COR-L47 (cell line): ENCODE data around the gene PIAS1.
A peak's percentile ranks its signal among the peaks of the same experiment; 100 is the strongest.
"Not testable (repeated sequence)": the region's sequence is repeated elsewhere in the genome, so short reads cannot be mapped to it uniquely, and the experiment has no call there.

ENCODE experiments used
- DNase-seq: peaks from one replicate; lab custom pipeline; 2025; lab: John Stamatoyannopoulos, UW

Gene PIAS1

DNA sequence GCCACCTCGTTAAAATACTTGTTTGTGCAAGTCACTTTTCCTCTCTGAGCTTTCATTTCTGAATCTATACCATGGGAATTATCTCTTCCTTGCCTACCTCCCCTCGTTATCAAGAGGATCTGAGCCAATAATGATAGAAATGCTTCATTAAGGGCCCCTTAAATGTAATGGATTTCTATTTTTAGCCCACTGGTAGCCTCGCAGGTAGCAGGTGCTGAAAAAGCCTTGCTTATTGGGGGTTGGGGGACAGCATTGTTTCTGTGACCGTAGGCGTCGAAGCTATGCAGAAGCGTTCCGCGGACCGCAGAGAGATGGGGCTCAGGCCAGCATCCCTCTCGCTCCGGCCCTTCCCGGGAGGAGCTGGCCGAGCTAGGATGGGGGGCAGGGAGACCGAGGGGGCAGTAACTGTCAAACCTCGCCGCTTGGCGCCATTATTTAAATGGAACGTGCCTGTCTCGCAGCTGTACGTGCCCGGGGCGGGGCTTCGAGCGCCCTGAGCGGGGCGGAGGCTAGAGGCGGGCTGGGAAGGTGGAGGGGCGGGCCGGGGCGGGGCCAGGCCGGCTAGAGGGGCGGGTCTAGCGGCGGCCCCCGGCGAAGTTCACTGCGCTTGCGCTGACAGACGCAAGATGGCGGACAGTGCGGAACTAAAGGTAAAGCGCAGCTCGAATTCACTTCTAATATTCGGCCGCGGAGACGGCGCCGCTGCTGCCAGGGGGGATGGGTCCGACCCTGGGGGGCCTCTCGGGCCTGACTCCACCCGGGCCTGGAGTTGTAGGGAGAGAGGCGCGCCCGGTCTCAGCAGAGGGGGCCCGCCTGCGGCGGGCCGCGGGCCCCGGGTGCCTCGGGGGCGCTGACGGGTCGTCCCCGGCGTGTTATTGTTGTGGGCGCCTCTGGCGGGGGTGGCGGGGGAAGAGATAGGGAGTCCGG lies at the start of gene PIAS1:
PIAS1 (plus strand) TSS at position 615 of the 927 bp plus-strand sequence; CDS start at position 627, 12 bp downstream.
- peak; percentile 93 for DNase-seq

DNA sequence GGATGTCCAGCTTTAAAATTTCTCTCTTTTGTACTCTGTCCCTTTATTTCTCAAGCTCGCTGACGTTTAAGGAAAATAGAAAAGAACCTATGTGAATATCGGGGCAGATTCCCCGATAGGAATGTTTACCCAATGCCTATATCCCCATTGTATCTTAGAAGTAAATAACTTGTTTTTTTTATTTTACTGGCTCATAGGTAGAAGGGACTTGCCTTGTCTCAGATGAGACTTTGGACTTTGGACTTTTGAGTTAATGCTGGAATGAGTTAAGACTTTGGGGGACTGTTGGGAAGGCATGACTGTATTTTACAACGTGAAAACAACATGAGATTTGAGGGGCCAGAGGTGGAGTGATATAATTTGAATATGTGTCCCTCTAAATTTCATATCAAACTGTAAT lies 46.5 kb upstream of the PIAS1 start:
- not testable (repeated sequence) for DNase-seq

DNA sequence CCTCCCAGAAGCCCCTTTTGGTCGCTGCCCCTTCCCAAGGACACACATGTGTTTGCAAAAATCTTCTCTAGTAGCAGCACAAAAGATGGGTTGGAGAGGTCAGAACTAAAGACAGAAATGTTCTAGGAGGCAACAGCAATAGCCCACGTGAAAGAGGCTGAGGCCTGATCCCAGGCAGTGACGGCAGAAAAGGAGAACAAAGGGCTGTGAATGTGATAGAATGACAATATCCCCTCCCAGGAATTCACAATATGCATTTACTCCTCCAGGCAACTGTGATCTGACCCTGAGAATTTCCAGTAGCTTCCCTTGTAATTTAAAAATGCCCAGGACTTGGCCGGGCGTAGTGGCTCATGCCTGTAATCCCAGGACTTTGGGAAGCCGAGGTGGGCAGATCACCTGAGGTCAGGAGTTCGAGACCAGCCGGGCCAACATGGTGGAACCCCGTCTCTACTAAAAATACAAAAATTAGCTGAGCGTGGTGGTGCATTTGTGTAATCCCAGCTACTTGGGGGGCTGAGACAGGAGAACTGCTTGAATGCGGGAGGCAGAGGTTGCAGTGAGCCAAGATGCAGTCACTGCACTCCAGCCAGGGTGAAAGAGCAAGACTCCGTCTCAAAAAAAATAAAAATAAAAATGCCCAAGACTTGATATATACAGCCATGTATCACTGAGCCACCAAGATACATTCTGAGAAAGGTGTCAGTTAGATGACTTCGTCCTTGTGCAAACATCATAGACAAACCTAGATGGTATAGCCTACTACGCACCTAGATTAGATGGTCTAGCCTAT lies 43.6 kb upstream of the PIAS1 start:
- DNase-seq: no peak

DNA sequence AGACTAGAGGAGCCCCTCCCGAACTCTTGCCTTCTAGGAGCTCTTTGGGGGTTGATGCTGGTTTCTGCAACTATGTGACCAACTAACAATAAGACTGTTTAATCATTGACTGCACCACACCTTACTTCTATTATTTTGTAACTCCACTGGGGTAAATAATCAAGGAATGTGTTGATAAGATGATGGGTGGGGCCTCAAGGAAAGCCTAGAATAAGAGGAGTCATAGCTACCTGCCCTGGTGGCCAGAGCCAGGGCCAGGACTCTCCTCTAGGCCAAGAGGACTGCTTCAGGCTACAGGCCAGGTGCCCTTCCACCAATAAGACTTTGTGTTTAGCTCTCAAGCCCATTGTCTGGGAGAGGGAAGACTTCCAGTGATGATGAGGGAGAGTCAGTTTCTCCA lies 41.2 kb upstream of the PIAS1 start:
- no peak for DNase-seq

DNA sequence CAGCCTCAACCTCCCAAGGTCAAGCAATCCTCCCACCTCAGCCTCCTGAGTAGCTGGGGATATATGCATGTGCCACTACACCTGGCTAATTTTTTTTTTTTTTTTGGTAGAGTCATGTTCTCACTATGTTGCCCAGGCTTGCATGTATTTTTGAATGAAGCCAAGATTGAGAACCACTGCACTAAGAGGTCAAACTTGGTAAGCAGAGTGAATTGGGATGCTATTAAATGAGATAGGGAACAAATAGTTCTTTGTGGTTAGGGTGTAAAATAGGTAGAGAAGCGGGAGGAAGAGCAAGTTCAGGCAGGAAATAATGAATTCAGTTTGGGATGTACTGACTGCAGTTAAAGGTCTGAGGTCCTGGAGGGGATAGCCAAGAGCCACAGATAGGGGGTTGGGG lies 39.9 kb upstream of the PIAS1 start:
- DNase-seq: no peak

DNA sequence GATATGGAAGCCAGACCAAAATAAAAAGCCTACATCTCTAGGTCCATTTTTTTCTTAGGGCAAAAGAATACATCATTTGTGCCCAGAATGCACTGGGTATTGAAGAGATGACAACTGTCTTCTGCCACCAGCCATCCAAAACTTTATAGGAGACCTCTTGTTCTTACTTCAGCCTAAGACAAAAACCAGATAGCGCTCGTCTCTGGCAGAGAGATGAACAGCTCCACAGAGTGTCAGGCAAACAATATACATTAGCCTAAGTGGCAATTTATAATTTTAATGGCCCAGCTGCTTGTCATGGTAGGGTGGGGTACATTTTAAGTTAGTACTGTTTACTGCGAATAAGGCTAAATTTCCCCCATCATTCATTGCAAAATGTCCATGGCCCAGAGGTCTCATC lies 38.9 kb upstream of the PIAS1 start:
- DNase-seq: no peak

DNA sequence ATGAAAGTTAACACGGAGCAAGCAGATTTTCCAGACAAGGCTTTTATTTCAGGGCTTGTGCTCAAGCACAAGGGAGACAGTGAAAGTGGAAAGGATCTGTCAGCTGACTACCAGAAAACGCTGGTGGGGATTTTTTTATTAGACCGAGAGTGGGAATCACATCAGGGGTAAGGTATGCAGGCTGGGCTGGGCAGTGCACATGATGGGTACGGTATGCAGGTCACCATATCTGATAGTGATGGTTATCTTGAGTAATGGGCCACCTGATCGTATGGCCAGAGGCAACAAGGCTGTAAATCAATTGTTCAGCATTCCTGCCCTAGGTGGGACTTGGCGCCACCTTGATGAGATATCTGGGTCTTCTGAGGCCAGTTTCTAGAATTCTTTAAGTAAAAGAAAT lies 36.9 kb upstream of the PIAS1 start:
- DNase-seq: no peak

DNA sequence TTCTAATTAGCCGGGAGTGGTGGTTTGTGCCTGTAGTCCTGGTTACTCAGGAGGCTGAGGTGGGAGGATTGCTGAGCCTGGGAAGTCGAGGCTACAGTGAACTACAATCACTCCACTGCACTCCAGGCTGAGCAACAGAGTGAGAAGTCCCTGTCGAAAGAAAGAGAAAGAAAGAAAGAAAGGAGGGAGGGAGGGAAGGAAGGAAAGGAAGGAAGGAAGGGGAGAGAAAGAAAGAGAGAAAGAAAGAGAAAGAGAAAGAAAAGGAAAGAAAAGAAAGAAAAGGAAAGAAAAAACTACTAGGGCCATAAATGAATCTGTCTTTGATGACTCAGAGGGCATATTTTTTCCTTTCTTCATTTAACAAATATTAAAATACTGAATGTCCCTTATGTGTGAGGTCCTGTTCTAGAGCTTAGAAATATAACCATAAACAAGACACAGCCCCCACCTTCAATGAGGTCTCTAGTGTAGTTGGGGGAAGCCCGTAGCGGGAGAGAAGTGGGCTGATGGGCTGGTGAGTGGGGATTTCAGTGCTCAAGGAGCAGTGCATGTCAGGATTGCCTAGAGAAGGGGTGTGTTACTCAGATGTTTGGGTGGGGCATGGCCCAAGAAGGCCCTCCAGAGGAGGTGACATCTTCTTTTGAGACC lies 35.2 kb upstream of the PIAS1 start:
- DNase-seq: no peak

DNA sequence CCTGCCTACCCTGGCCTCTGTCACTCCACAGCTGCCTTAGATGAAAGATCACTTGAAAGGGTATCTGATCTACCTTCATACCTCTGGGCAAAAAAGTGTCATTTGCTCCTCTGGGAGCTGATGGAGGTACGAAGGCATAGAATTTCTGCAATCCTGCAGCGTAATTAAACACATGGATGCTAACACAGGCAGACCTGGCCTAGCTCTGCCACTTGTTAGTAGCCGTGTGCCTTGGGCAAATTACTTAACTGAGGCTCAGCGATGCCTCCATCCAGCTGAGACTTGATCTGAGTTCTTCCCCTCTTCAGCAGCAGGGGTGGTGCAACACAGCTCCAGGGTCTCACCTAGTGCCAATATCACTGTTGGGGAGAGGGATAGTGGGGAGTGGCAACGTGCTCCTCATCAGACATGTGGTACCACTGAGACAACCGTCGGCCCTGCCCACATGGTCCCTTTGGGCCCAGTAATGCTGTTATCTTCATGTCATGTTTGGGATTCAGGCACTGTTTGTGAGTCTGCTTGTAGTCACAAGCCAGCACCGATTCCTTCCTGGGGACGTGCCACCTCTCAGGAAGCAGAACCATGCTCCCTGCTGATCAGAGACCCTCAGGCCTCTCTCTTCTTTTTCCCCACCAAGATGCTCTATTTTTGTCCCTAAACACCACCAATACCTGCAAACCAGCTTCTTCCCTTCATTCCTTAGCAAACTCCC lies 34.1 kb upstream of the PIAS1 start:
- DNase-seq: no peak

DNA sequence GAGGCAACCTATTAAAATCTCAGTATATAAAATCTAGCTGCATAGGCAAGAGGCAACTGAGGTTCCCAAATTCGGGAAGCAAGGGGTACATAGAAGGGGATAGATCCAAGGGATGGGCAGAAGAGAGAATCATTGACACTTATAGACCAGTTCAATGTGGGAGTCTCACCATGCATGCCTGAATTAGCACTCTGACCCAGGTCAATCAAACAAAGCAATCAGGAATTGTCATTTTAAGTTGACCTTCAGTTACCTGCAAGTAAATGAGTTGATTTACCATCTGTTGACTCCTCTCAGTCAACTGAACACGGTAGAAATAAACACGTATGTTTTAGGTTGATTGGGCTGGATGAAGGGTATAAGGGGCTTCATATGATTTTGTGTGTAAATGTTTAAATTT lies 33.4 kb upstream of the PIAS1 start:
- DNase-seq: no peak

DNA sequence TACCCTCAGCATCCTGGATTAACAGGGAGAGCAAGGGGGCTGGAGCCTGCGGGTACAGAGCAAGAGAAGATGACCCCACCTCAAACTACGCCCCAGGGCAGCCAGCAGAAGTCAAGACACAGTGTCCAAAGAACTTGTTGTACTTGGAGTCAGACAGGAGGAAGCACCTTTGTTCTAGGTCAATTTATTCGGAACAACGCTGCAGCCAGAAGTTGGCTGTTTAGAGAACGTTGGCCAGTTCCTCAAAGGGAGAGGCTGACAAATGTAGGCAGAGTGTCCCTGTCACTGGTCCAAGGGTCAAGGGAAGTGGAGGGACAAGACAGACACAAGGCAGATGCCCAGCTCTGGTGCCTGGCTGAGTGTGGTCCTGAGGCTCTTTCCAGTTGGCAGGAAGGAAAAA lies 32.1 kb upstream of the PIAS1 start:
- no peak for DNase-seq

DNA sequence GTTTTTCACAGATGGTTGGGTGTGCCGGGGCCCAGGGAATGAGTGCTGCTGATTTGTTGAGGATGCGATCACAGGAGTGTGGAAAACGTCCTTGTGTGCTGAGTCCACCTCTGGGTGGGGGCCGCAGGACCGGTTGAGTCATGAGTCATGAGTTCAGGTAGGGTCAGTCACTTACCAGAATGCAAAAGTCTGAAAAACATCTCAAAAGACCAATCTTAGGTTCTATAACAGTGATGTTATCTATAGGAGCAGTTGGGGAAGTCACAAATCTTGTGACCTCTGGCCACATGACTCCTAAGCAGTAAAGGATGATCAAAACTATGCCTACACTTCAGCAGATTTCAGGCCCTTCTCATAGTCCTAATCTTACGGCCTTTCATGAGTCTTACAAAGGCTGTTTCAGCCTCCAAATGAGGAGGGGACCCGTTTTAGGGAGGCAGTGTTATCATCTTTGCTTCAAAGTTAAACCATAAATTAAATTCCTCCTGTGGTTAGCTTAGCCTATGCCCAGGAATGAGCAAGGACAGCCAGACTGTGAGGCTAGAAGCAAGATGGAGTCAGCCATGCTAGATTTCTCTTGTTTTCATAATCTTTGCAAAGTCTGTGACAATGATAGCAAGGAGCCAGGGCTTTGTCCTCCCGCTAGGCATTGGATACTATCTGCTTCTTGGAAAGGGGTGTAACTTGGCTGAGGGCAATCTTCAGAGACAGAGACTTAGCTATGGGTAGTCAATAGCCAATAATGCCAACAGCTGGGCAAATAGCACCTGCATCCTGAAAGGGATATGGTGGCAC lies 30.6 kb upstream of the PIAS1 start:
- DNase-seq: no peak

DNA sequence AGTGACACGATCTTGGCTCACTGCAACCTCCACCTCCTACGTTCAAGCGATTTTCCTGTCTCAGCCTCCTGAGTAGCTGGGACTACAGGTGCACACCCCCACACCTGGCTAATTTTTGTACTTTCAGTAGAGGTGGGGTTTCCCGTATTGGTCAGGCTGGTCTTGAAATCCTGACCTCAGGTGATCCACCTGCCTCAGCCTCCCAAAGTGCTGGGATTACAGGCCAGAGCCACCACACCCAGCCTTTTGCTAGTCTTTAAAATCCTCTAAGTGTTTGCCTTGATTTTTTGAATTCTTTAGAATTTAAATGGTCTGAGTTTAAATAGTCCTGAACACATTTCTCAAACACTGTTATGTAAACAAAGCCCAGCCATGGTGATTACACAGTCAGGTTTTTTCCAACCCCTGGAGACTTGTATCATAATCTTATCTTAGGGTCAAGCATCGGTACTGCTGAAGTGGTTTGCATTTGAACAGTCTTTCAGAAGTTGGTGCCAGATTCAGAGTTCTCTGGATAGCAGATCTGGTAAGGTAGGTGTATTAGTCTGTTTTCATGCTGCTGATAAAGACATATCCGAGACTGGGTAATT lies 28.2 kb upstream of the PIAS1 start:
- no peak for DNase-seq

DNA sequence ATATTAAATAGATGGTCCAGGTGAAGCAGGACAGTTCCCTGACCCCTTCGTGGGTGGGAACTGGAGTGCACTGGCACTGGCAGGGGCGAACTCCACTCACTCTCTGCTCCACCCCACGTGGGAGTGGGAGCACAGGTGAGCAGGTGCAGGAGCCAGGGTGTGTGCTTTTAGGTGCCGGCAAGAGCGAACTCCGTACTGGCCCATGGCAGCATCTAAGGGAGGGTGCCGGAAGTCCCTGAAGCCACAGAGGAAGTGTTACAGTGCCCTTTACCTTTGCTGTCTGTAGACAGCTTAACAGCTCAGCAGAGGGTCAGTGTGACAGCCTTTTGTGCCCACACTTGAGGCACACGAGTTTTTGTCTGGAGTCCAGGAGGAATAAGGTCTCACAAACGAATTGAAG lies 26.7 kb upstream of the PIAS1 start:
- DNase-seq: no peak

DNA sequence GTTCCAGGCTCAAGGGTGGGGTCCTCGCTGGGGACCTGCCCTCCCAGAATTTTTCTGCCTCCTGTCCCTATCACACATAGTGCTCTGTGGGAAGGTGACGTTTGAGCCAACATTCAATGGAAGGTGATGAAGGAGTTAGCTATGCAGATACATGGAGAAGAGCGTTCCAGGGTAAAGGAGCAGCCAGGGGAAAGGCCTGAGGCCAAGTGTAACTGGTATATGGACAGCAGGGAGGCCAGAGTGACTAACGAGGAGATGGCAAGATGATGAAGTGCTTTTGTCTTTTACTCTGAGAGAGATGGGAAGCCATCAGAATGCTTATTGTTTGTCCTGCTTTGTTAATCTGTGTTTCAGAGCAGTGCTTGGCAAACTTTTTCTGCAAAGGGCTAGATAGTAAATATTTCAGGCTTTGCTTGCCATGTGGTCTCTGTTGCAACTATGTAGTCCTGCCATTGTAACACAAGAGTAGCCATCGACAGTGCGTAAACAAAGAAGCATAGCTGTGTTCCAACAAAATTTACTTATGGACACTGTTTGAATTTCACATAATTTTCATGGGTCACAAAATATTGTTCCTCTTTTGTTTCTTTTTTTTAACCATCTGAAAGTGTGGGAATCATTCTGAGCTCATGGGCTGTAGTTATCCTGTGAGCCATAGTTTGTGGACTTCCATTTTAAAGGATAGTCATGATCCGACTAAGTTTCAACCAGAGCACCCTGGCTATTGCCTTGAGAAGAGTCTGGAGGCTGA lies 25.8 kb upstream of the PIAS1 start:
- no peak for DNase-seq

DNA sequence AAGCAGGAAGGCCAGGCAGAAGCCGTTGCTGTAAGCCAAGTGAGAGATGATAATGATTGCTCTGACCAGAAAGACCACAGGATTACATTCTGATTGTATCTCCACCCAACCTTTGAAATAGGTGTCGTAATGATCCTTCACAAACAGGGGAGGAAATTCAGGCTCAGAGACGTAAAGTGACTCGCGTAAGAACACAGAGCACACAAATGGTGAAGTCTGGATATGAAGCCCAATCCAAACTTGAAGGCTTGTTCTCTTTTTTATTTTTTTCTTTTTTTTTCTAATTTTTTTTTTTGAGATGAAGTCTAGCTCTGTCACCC lies 25.3 kb upstream of the PIAS1 start:
- no peak for DNase-seq

DNA sequence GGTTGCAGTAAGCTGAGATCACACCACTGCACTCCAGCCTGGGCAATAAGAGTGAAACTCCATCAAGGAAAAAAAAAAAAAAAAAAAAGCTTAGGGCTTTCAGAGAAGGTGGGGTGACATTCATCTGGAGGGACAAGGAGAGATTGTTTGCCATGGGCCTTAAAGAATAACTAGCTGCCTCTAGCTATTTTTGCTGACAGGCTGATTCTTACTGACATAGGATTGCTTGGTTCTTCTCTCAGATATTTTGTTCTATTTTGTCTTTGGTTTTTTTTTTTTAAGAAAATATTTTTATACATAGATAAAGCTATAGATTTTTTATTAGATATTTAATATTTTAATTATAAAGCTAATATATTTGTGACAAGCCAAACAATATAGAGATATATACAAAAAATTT lies 24.2 kb upstream of the PIAS1 start:
- DNase-seq: no peak

DNA sequence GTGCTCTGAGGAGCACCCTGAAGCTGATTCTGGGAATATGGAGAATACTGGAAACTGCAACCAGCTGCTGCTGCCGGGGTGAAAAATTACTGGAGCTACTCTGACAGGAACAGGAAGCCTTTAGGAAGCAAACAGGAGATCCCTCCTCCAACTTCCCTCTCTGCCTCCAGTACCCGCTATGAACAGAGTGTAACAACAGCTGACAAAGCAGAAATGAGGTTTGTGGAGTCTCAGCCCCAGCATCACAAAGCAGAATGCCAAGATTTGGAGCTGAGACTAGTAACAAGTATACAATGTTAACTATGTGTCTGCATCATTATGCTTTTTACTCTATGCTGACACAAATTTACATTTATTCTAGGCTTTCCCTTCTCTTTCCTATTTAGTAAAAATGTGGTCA lies 22.7 kb upstream of the PIAS1 start:
- DNase-seq: no peak

DNA sequence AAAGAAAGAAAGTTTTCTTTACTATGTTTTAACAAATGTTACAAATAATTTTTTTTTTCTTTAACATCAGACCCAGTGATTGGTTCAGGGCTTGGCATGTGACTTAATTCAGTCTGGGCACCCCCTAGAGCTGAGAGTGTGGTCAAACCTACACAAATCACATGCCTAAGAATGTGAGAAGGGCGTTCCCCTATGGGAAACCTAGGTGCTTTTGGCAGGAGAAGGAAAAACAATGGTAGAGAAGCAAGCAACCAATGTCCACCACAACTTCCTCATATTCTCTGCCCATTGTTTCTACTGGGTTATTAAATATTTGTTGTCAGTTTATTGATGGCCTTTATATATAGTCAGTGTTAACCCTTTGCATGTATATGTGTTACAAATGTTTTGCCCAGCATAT lies 21.4 kb upstream of the PIAS1 start:
- no peak for DNase-seq

DNA sequence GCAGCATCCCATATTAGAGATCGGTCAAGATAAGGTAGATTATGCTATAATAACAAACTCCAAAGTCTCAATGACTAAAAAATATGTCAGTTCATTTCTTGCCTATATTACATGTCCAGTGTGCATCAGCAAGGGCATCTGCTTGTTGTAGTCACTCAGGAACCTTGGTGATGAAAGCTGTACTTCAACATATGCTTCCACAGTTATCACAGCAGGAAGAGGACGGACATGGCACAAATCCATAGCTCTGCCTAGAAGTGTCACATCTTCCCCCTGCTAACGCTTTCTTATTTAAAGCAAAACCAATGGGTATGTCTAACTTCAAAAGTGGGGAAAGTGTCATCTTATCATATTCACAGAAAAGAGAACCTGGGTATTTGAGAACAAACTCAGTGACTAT lies 20.0 kb upstream of the PIAS1 start:
- DNase-seq: no peak
